Embryonic facial prominence (tissue), 1 donor: ENCODE measurements around the gene RTF1.

Experiments
- DNase-seq: peaks from one replicate; pipeline ENCODE4 v3.0.0-alpha.2; 2016; ENCODE audit errors: extremely low spot score

RTF1 gene

GRCh38 chr15:41506796-41507341, 90.0 kb downstream of the RTF1 start:
- no peak for DNase-seq

DNA sequence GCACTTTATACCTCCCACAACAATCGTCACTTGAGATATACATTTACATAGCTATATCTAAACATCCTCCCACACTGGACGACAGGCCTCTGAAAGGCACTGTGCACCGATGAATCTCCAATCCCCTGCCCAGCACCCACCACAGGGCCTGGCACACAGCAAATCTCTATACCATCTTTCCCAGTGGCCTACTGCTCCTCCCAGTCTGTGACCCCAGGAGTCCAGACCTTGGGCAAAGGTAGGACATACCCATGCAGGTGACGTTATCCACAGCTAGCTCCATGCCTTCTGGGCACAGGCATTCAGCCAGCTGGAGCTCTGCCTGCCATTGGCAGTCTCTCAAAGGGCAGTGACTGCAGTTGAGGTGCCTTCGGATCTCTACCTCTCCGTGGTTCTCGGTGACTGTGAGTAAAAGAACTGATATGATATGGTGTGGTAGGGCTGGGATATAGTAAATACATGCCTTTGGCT, 91.0 kb downstream of the RTF1 start:
- DNase-seq = no peak

- no peak for DNase-seq
Measured at GRCh38 chr15:41510728-41511127, 93.8 kb downstream of the RTF1 start.

GRCh38 chr15:41511331-41511898, 94.5 kb downstream of the RTF1 start:
- no peak for DNase-seq

DNA sequence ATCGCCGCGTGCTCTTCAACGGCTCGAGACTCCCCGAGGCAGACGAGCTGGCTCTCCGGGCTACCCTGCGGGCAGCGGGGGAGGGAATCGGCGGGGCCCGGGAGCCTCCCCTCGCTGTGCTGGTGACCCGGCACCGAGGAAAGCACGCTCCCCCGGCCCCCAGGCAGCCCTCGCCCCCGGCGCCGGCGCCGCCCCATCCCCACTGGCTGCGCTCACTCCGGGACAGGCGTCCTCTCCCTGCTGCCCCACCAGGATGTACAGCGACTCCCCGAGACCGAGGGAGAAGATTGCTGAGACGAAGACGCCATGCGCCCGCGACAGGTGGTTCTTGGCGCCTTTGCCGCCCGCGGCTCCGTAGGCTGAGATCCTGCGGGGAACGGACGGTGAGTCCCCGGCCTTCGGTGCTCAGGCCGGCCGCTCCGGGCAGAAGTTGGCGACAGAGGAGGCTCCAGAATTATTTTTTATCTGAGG, 95.0 kb downstream of the RTF1 start:
- no peak for DNase-seq

DNA sequence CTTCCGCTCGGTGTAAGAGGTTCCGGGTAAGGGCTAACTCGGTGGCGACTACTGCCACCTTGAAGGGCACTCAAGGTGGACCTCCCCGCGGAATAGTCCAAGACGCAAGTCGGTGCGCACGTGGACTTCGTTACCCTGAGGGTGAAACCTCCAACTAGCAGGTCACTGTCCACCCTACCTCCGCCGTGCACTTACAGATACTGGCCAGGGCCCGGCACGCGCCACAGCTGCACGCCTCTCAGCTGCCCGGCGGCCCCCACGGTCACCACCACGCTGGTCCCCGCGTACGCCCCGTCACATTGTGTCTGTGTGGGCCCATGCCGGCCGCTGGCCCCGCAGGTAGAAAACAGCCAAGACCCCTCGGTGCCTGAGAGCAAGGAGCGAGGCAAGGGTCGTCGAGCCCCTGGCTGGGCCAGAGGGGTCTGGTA, 95.6 kb downstream of the RTF1 start:
- no peak for DNase-seq

DNA sequence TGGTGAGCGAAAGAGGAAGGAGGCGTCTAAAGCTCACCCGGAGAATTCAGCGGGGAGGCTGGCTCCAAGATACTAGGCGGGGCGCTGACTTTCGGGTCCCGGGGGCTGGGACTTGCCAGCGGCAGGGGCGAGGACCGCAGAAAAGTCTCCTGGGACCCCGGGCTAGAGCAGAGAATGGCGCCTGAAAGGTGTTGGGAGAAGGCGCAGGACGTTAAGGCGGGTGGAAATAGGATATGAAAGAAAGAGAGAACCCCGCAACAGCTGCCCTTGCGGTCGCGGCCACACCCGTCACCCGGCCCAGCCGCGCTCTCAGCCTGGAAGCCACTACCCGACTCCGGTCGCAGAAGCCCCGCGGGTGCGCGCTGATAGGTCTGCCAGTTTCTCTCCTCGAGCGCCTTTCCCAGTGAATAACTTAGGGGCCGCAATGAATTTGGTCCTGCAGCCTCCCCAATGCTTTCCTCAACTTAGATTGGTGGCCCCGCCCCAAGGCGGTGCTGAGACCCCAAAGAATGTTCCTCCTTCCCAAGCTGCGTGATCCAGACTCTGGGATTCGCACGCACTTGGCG, 96.1 kb downstream of the RTF1 start:
- DNase-seq = no peak

GRCh38 chr15:41513506-41514227, 96.8 kb downstream of the RTF1 start, which contains the start of gene LTK:
Gene LTK (minus strand): TSS chr15:41513827. CDS start chr15:41513709, 118 bp downstream.
- no peak for DNase-seq

DNA sequence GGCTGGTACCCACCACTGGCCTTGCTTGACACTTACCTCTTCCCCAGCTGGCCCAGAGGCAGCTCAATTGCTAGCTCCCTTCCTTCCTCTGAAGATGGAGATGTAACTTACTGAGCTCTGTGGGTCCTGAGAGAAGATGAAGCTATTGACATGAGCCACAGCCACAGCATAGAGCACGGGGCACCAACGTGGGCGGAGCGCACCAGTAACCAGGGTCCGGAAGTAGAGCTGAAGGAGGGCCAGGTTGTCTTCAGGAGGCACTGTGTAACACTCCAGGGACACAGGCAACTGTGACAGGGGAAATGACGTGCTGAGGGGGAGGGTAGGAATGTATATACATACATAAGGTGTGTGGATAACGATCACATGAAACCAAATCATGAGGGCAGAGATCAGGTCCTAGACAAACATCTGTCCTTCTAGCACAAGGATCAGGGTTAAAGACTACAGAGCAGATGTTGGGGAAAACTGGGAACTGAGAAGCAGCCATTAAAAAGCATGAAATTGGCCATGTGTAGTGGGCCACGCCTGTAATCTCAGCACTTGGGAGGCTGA, 101.1 kb downstream of the RTF1 start:
- no peak for DNase-seq

DNA sequence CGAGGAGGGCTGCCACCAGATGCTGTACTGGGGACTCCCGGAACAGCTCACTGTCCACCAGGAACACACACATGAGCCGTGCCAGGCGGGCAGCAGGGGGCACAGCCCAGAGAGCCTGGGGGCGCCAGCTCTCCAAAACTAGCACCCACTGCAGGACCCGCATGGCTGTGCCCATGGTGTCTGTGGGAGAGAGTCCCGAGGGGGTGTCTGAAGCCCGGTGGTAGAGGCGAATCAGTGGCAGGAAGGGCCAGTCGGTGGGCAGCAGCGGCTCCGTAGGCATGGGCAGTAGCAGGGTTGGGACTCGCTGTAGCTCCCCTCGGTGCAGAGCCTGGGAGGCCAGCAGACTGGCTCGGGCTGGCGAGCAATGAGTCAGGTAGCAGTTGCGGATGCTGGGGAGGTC, 103.7 kb downstream of the RTF1 start:
- DNase-seq = no peak

GRCh38 chr15:41521614-41522013, 104.7 kb downstream of the RTF1 start:
- no peak for DNase-seq

DNA sequence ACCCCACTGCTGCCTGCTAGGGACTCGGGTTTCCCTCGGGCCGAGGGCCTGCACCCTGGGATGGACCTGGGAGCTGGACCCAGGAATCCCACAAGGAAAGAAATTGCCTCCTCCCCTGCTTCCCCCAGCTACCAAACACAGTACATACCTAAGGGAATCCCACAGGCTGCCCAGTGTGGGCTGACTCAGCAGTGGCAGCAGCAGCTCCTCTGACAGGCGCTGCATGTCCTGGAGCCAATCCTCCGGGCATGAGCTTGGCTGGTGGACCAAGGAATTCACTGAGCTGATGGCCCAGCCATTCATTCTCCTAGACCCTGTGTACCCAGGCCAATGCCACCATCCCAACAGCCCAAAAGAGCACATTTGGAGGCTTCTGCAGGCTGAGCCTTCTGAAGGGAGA, 106.2 kb downstream of the RTF1 start:
- DNase-seq = no peak

DNA sequence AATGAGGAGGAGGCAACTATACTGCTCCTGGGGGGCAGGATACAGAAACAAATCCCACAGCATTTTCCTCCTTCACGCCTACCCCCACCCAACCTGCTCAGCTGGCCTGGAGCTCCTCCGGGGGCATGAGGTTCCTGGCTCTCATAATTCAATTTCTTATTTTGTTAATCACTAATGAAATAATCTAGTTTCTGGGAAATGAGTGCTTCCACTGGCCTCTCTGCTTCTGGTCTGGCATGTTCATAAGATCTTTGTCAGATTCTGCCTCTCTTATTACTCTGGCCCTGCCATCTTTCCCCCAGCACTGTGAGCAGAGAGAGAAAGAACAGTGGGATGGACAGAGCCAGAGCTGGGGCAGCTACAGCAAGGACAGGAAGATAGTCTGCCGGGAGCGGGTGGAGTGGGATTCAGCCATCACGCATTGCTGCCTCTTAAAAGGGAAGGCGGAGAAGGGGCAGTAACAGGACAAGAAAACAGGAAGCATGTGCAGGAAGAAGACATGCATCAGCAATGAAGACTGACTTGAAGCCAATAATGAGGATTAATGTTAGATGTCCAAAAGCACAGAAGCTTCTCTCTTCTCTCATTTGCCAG, 113.6 kb downstream of the RTF1 start:
- no peak for DNase-seq
